HepG2 (cell line): ENCODE measurements around the gene ZCCHC8. TPM values are rescaled to one million over a fixed set of nuclear protein-coding genes. Genes with fewer than 3 reads are reported as not detected.

Source experiments
- ARNTL ChIP-seq: sonication (generic); formaldehyde crosslinking; IDR thresholded peaks from 2 replicates; pipeline ENCODE4 v1.4.0; 2020; ENCODE audit warnings: mild to moderate bottlenecking, missing genetic modification reagents
- ATF5 ChIP-seq: sonication (generic); formaldehyde crosslinking; IDR thresholded peaks from 2 replicates; pipeline ENCODE4 v1.4.0; 2020; ENCODE audit warnings: mild to moderate bottlenecking, low read depth, missing genetic modification reagents
- CBX1 ChIP-seq: IDR thresholded peaks from one replicate; pipeline ENCODE4 v1.6.1; 2016; ENCODE audit warnings: antibody characterized with exemption, low read depth
- CEBPG ChIP-seq: IDR thresholded peaks from 2 replicates; pipeline ENCODE4 v1.6.1; 2016
- FOSL1 ChIP-seq: sonication (generic); formaldehyde crosslinking; IDR thresholded peaks from 2 replicates; pipeline ENCODE4 v1.9.0; 2021; ENCODE audit warnings: missing genetic modification reagents, borderline replicate concordance
- JARID2 ChIP-seq: sonication (generic); formaldehyde crosslinking; IDR thresholded peaks from 2 replicates; pipeline ENCODE4 v1.8.1; 2023; ENCODE audit warnings: missing genetic modification reagents, inconsistent platforms; ENCODE audit not compliant: insufficient replicate concordance
- JUNB ChIP-seq: sonication (generic); formaldehyde crosslinking; IDR thresholded peaks from 2 replicates; pipeline ENCODE4 v1.8.0; 2022; ENCODE audit warnings: missing genetic modification reagents, mild to moderate bottlenecking, borderline replicate concordance
- KDM2A ChIP-seq: sonication (generic); formaldehyde crosslinking; IDR thresholded peaks from 2 replicates; pipeline ENCODE4 v1.4.0; 2020; ENCODE audit warnings: low read depth, missing genetic modification reagents, borderline replicate concordance
- MXD3 ChIP-seq: IDR thresholded peaks from 2 replicates; pipeline ENCODE4 v1.6.1; 2016; ENCODE audit warnings: mild to moderate bottlenecking, missing biosample characterization, missing genetic modification reagents
- NFYC ChIP-seq: IDR thresholded peaks from 2 replicates; pipeline ENCODE4 v1.6.1; 2016; ENCODE audit warnings: missing genetic modification reagents, missing compliant biosample characterization
- RAD51 ChIP-seq: fragments of 450-650 bp; IDR thresholded peaks from 2 replicates; pipeline ENCODE4 v1.6.1; 2016; ENCODE audit warnings: borderline replicate concordance
- USF2 ChIP-seq, 2 experiments: sonication (generic) in 1 of 2; formaldehyde crosslinking in 1 of 2; IDR thresholded peaks; 2 replicates each; pipeline versions ENCODE4 v1.5.1 to v1.6.1; 2011 to 2020; ENCODE audit warnings: borderline replicate concordance in 1 of 2, low read depth in 1 of 2, low read length in 1 of 2, mild to moderate bottlenecking in 1 of 2, missing genetic modification reagents in 1 of 2, moderate library complexity in 1 of 2
- ZNF124 ChIP-seq: sonication (generic); formaldehyde crosslinking; IDR thresholded peaks from 2 replicates; pipeline ENCODE4 v1.4.0; 2020; ENCODE audit warnings: missing genetic modification reagents
- ZNF207 ChIP-seq: fragments of 450-650 bp; IDR thresholded peaks from 2 replicates; pipeline ENCODE4 v1.6.1; 2016; ENCODE audit warnings: antibody characterized with exemption, borderline replicate concordance
- ZNF318 ChIP-seq: sonication (generic); formaldehyde crosslinking; IDR thresholded peaks from 2 replicates; pipeline ENCODE4 v1.4.0; 2020; ENCODE audit warnings: mild to moderate bottlenecking, missing genetic modification reagents
- ZNF329 ChIP-seq: sonication (generic); formaldehyde crosslinking; IDR thresholded peaks from 2 replicates; pipeline ENCODE4 v1.9.0; 2021; ENCODE audit warnings: low read depth, mild to moderate bottlenecking, missing genetic modification reagents
- polyA plus RNA-seq, 8 experiments: library from polyadenylated mRNA; depleted of rRNA in 3 of 8; stranded (reverse) in 7 of 8; unstranded in 1 of 8; fragments of >200 nt; fragmentation: Illumina TruSeq in 4 of 8; extraction: Trizol in 4 of 8; gene quantifications; 2 replicates each; pipeline versions ENCODE4 v1.2.1 to v1.2.3, GENCODE V29; 2011 to 2016; ENCODE audit warnings: low read depth in 4 of 8, missing spikeins in 1 of 8, mixed read lengths in 1 of 8; ENCODE audit not compliant: insufficient read depth in 1 of 8
- total RNA-seq, 5 experiments: library from RNA; depleted of rRNA; stranded (reverse); fragments of >200 nt; fragmentation: Illumina TruSeq; extraction: Trizol; gene quantifications; 2 replicates each; pipeline ENCODE4 v1.2.3, GENCODE V29; 2016; ENCODE audit warnings: low read depth in 1 of 5

Gene ZCCHC8
- total and polyA plus RNA-seq, 2 of the 13 experiments (the other 11 are each of a cell fraction or from before 2014, with no cell fraction given): 18.6 to 20.9 TPM

GRCh38 chr12:122449317-122449716 is 51.4 kb downstream of the ZCCHC8 start (continued):
- no peak for TF ChIP-seq ZNF318 (CRISPR knock-in tag)
- TF ChIP-seq ARNTL (CRISPR knock-in tag): no peak
- TF ChIP-seq JUNB (CRISPR knock-in tag): no peak
- TF ChIP-seq USF2 (IDR thresholded peaks at IDR 0.05; ENCODE audit: low read depth, low read length): no peak
- no peak for TF ChIP-seq USF2 (CRISPR knock-in tag; IDR thresholded peaks at IDR 0.05; ENCODE audit: borderline replicate concordance)
- TF ChIP-seq MXD3 (CRISPR knock-in tag): no peak
- no peak for TF ChIP-seq CBX1
- no peak for TF ChIP-seq JARID2 (CRISPR knock-in tag)
- TF ChIP-seq FOSL1 (CRISPR knock-in tag): peak; percentile 75
- no peak for TF ChIP-seq ZNF124
- TF ChIP-seq CEBPG (CRISPR knock-in tag): peak; percentile 73
- no peak for TF ChIP-seq RAD51
- no peak for TF ChIP-seq KDM2A (CRISPR knock-in tag)
- TF ChIP-seq ZNF329 (CRISPR knock-in tag): no peak
- no peak for TF ChIP-seq NFYC (CRISPR knock-in tag)
- no peak for TF ChIP-seq ATF5 (CRISPR knock-in tag)
- TF ChIP-seq ZNF207: no peak
